Fibroblast of pulmonary artery (primary cell): Measurements from ENCODE around the gene GNG7.

Source experiments
- DNase-seq: peaks from one replicate; pipeline ENCODE4 v3.0.0-alpha.2; 2010; ENCODE audit warnings: low read depth
- H3K4me3 ChIP-seq: replicated peaks from 2 replicates; pipeline ENCODE4 v1.5.1; 2011; ENCODE audit warnings: low read depth, mild to moderate bottlenecking, control low read depth, low read length, moderate library complexity
- TF ChIP-seq, protein P1 (sequence below): IDR thresholded peaks from 2 replicates; pipeline ENCODE4 v1.5.1; 2011; ENCODE audit warnings: mild to moderate bottlenecking, control low read depth, low read length, inconsistent platforms; ENCODE audit errors: missing control alignments

Gene GNG7

DNA sequence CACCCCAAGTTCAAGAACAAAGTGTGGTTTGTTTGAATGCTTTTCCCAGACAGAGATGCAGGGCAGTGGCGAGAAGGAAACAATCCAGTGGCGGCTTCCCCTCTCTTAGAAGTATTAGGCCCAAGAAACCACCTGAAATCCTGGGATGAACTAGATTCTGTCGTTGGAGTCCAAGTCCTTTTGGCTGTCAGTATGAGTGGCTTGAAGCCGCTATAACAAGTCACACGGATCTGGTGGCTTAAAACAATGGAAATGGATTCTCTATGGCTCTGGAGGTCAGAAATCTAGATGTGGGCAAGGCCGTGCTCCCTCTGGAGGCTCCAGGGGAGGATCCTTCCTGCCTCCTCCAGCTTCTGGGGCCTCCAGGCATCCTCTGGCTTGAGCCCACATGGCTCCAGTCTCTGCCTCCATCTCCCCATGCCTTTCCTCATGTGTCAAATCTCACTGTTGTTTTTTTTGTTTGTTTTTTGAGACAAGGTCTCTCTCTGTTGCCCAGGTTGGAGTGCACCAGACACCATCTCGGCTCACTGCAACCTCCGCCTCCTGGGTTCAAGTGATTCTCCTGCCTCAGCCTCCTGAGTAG, 97.7 kb downstream of the GNG7 start:
- H3K4me3 ChIP-seq, result no peak overlapping the region
- no peak for DNase-seq
- TF ChIP-seq, protein P1, sequence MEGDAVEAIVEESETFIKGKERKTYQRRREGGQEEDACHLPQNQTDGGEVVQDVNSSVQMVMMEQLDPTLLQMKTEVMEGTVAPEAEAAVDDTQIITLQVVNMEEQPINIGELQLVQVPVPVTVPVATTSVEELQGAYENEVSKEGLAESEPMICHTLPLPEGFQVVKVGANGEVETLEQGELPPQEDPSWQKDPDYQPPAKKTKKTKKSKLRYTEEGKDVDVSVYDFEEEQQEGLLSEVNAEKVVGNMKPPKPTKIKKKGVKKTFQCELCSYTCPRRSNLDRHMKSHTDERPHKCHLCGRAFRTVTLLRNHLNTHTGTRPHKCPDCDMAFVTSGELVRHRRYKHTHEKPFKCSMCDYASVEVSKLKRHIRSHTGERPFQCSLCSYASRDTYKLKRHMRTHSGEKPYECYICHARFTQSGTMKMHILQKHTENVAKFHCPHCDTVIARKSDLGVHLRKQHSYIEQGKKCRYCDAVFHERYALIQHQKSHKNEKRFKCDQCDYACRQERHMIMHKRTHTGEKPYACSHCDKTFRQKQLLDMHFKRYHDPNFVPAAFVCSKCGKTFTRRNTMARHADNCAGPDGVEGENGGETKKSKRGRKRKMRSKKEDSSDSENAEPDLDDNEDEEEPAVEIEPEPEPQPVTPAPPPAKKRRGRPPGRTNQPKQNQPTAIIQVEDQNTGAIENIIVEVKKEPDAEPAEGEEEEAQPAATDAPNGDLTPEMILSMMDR, result no peak

- H3K4me3 ChIP-seq, result peak overlapping the region; percentile 12
- TF ChIP-seq, protein P1, result no peak
- DNase-seq, result peak; percentile 51
Observed at GRCh38 chr19:2603334-2603733, 99.2 kb downstream of the GNG7 start.

DNA sequence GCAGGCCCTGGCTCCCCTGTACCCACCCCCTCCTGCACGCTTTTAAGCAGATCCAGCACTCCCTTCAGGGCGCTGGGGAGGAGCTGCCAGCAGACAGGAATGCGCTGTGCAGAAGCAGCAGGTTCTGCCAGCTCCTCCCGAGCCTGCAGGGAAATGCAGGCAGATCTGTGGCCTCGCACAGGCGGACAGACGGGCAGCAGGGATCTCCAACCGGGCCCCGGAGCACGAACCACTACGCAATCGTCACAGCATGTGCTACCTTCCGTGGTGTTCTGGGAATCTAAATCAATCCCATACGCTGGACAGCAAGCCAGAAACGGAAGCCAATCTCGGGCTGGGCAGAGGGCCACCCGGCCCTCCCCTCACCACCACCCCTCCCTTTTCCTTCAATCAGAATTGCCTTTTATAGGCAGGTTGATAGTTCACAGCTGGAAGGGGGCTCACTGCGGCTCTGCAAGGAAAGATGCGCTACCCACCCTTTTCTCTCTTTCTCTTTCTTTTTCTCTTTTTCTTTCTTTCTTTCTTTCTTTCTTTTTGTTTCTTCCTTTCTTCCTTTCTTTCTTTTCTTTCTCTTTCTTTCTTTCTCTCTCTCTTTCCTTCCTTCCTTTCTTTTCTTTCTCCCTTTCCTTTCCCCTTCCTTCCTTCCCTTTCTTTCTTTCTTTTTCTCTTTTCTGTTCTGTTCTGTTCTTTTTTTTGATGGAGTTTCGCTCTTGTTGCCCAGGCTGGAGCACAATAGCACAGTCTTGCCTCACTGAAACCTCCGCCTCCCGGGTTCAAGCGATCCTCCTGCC, 99.9 kb downstream of the GNG7 start:
- H3K4me3 ChIP-seq, result peak overlapping the region; percentile 1
- DNase-seq, result peak; percentile 94
- TF ChIP-seq, protein P1, result no peak

GRCh38 chr19:2600914-2601870, 101.3 kb downstream of the GNG7 start:
- H3K4me3 ChIP-seq, result no peak overlapping the region
- no peak for DNase-seq
- TF ChIP-seq, protein P1, result no peak

GRCh38 chr19:2594319-2594718, 108.2 kb downstream of the GNG7 start:
- no peak for DNase-seq
- TF ChIP-seq, protein P1, result no peak
- H3K4me3 ChIP-seq, result no peak overlapping the region

GRCh38 chr19:2592824-2593223, 109.7 kb downstream of the GNG7 start:
- TF ChIP-seq, protein P1, result no peak
- DNase-seq, result no peak
- no peak overlapping the region for H3K4me3 ChIP-seq
